Sigmoid colon (tissue), 4 donors: ENCODE measurements around the gene RBP4.

Experiments
- POLR2A ChIP-seq, 2 donors: fragments of 450-650 bp; IDR thresholded peaks; one replicate each; pipeline ENCODE4 v1.6.1; 2016; ENCODE audit warnings: antibody characterized with exemption in 2 of 2, mild to moderate bottlenecking in 2 of 2, moderate library complexity in 2 of 2
- POLR2AphosphoS5 ChIP-seq, 4 donors: sonication (generic); formaldehyde crosslinking; IDR thresholded peaks; one replicate each; pipeline ENCODE4 v1.6.1; 2017; ENCODE audit warnings: antibody characterized with exemption in 4 of 4
- TF ChIP-seq, protein P1 (sequence below), 4 experiments: fragments of 450-650 bp in 3 of 4; fragments of 200-600 bp in 1 of 4; IDR thresholded peaks; one replicate each; pipeline ENCODE4 v1.5.1; 2016 to 2019; ENCODE audit warnings: antibody characterized with exemption in 4 of 4, mild to moderate bottlenecking in 3 of 4, moderate library complexity in 2 of 4

DNA sequence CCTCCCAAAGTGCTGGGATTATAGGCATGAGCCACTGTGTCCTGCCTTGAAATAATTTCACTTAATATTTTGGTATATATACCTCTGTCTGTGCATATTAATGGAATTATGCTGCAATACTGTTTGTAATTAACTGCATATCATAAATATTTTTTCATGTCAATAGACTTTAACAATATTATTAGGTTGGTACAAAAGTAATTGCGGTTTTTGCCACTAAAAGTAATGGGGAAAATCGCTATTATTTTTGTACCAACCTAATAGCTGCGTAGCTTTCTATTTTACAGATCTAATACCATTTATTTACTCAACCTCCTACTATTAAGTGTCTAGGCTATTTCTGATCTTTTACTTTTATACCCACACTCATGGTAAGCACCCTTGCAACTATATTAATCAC, 7.4 kb upstream of the RBP4 start:
- TF ChIP-seq, protein P1, sequence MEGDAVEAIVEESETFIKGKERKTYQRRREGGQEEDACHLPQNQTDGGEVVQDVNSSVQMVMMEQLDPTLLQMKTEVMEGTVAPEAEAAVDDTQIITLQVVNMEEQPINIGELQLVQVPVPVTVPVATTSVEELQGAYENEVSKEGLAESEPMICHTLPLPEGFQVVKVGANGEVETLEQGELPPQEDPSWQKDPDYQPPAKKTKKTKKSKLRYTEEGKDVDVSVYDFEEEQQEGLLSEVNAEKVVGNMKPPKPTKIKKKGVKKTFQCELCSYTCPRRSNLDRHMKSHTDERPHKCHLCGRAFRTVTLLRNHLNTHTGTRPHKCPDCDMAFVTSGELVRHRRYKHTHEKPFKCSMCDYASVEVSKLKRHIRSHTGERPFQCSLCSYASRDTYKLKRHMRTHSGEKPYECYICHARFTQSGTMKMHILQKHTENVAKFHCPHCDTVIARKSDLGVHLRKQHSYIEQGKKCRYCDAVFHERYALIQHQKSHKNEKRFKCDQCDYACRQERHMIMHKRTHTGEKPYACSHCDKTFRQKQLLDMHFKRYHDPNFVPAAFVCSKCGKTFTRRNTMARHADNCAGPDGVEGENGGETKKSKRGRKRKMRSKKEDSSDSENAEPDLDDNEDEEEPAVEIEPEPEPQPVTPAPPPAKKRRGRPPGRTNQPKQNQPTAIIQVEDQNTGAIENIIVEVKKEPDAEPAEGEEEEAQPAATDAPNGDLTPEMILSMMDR (IDR thresholded peaks at IDR 0.05): no peak
- TF ChIP-seq POLR2AphosphoS5 (IDR thresholded peaks at IDR 0.05): no peak
- no peak for TF ChIP-seq POLR2A (IDR thresholded peaks at IDR 0.05)
